ENCODE results near the gene ARHGAP25. TPM values are rescaled to one million over a fixed set of nuclear protein-coding genes. Genes with fewer than 3 reads are reported as not detected.

The ARHGAP25 gene
- total RNA-seq, 1 donor from 2014 or later: 31.8 TPM

DNA sequence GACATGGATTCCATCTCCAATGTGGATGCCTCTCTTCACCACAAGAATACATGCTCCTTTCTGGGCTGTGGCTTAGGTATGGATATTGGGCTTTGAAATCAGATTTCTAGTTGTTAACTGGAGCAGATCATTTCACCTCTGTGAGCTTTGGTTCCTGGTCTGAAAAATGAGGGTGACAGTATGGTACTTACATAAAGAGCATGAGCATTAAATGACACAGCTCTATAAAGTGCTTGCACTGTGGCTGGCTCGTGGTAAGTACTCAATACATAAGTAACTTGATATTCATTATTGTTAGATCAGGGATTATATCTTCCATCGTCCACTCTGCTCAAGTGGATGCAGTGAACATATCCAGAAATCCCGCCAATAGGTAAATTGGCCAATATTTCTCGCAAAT is 33.4 kb downstream of the ARHGAP25 start:
- DNase-seq (no peak), ATAC-seq (no peak)
- intact Hi-C loops (cut with DNase I): no loop called here
- no peaks in the 10 kb centered on the region for H3K27me3 ChIP-seq
- peaks cover 83% of the 10 kb centered on the region for H3K4me1 ChIP-seq
- H3K36me3 ChIP-seq: no peaks in the 10 kb centered on the region
- no peak for TF ChIP-seq CTCF (IDR thresholded peaks at IDR 0.05)
- H3K9me3 ChIP-seq: no peaks in the 10 kb centered on the region
- no peak overlapping the region for H3K4me3 ChIP-seq
- peak overlapping the region; percentile 75 for H3K27ac ChIP-seq

DNA sequence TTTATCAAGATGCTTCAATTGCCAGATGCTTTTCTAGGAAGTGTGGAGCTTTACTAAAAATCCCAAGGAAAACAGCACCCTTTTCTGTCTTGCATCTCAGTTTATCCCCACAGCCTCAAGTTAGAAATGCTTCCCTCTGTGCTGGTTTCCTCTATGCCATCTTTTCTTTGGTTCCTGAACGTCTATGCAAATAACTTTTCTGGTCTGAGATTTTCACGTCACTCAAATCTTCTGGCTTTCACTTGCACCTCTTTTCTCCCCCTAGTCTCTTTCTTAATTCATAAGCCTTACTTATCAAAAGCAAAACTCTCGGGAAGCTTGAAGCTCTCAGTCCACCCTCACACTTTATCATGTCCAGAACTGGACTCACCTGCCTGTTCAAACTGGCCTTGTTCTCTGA is 33.9 kb downstream of the ARHGAP25 start:
- Histone ChIP-seq H3K36me3 (no peaks in the 10 kb centered on the region), H3K27ac (peak overlapping the region; percentile 75), H3K27me3 (no peaks in the 10 kb centered on the region), H3K4me3 (no peak overlapping the region), H3K9me3 (no peaks in the 10 kb centered on the region), H3K4me1 (peaks cover 80% of the 10 kb centered on the region)
- TF ChIP-seq CTCF (IDR thresholded peaks at IDR 0.05): no peak
- intact Hi-C loops (cut with DNase I): no loop called here
- DNase-seq (no peak), ATAC-seq (no peak)

GRCh38 chr2:68768951-68769350 is 34.3 kb downstream of the ARHGAP25 start:
- no peaks in the 10 kb centered on the region for H3K36me3 ChIP-seq
- no peaks in the 10 kb centered on the region for H3K9me3 ChIP-seq
- intact Hi-C loops (cut with DNase I): no loop called here
- ATAC-seq (no peak), DNase-seq (no peak)
- H3K27ac ChIP-seq: peak overlapping the region; percentile 75
- H3K4me3 ChIP-seq: no peak overlapping the region
- H3K4me1 ChIP-seq: peaks cover 80% of the 10 kb centered on the region
- TF ChIP-seq CTCF (IDR thresholded peaks at IDR 0.05): no peak
- H3K27me3 ChIP-seq: no peaks in the 10 kb centered on the region

GRCh38 chr2:68769586-68770270 is 35.1 kb downstream of the ARHGAP25 start:
- ATAC-seq (no peak), DNase-seq (no peak)
- no peak for TF ChIP-seq CTCF (IDR thresholded peaks at IDR 0.05)
- Histone ChIP-seq H3K27ac (peak overlapping the region; percentile 75), H3K27me3 (no peaks in the 10 kb centered on the region), H3K36me3 (no peaks in the 10 kb centered on the region), H3K4me3 (no peak overlapping the region), H3K9me3 (no peaks in the 10 kb centered on the region), H3K4me1 (peaks cover 77% of the 10 kb centered on the region)
- intact Hi-C loops (cut with DNase I): loop anchor here (10.0 kb wide), 1 partner anchor 55 kb away; no protein-coding TSS in a partner anchor

DNA sequence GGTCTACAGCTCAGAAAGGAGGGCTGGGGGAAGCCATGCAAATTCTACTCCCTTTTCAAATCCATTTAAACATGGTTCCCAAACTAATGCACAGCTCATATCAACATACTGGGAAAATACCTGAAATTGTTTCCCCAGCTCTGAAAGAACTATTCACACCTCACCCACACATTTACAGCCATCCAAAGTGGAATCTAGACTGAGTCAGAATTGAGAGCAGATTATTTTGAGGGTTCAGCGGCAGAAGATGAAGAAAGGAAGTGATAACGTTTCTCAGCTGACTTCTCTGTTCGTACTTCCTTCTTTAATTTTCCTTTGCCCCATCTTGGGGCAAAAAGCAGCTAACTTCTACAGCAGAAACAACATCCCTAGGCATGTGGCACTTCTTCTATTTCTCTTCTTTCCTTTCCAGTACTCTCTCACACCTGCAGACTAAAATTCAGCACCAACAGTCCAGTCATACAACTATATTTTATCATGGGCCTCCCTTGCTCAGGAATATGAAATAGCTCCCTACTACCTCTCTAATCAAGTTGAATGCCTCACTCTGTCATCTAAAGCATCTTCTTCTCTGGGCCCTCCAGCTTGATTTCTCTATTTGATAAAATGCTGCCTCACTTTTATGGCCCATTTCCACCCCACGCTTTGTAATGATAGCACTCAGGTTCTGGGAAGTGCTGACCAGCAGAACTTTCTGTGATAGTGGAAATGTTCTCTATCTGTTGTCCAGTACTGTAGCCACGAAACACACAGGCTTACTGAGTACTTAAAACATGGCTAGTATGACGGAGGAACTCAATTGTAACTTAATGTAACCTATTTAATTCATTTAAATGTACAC is 35.9 kb downstream of the ARHGAP25 start:
- Histone ChIP-seq H3K27me3 (no peaks in the 10 kb centered on the region), H3K27ac (peak overlapping the region; percentile 75), H3K36me3 (no peaks in the 10 kb centered on the region), H3K4me3 (no peak overlapping the region), H3K4me1 (peaks cover 73% of the 10 kb centered on the region), H3K9me3 (no peaks in the 10 kb centered on the region)
- no peak for ATAC-seq
- intact Hi-C loops (cut with DNase I): loop anchor here (10.0 kb wide), 1 partner anchor 54 kb away; no protein-coding TSS in a partner anchor
- no peak for DNase-seq
- TF ChIP-seq CTCF (IDR thresholded peaks at IDR 0.05): no peak

All from upper lobe of right lung (tissue), 1 donor.